PC-3 (cell line): ENCODE data around the gene MTCL1. TPM values are rescaled to one million over a fixed set of nuclear protein-coding genes. Genes with fewer than 3 reads are reported as not detected.

Source experiments
- ATAC-seq: fragments of 200-7000 bp; cut with Tn5 transposase; 2 replicates; pipeline ENCODE4 v1.9.1; 2020; ENCODE audit warnings: mild to moderate bottlenecking, moderate library complexity
- BruUV-seq: library from RNA; stranded (reverse); fragments of 400-500 nt; replicated peaks from 2 replicates; lab custom pipeline; 2021; lab: Mats Ljungman, UMichigan
- CTCF ChIA-PET: fragments of 300-600 bp; sonication (Branson Sonifier 250); formaldehyde crosslinking; loops from one replicate; lab custom pipeline; 2022; ENCODE audit warnings: antibody characterized with exemption; lab: Charles Lee
- POLR2A ChIA-PET: fragments of 300-600 bp; sonication (Branson Sonifier 250); formaldehyde crosslinking; loops from one replicate; lab custom pipeline; 2022; ENCODE audit warnings: antibody characterized with exemption; ENCODE audit not compliant: unreplicated experiment; lab: Charles Lee
- DNase-seq: peaks from one replicate; pipeline ENCODE4 v3.0.0-alpha.2; 2015
- H2AFZ ChIP-seq: fragments of 300-600 bp; sonication (generic); 2 replicates; pipeline ENCODE4 v1.6.0; 2016; ENCODE audit warnings: antibody characterized with exemption, low read length
- H3F3A ChIP-seq: fragments of 300-600 bp; sonication (generic); one replicate; pipeline ENCODE4 v1.6.0; 2017; ENCODE audit warnings: antibody characterized with exemption, low read length, control low read depth, mild to moderate bottlenecking; ENCODE audit not compliant: unreplicated experiment
- H3K27ac ChIP-seq: fragments of 300-600 bp; sonication (generic); 2 replicates; pipeline ENCODE4 v1.5.1; 2016; ENCODE audit warnings: mild to moderate bottlenecking, low read length
- H3K27me3 ChIP-seq: fragments of 300-600 bp; sonication (generic); 2 replicates; pipeline ENCODE4 v1.6.1; 2016; ENCODE audit warnings: low read length, mixed read lengths
- H3K36me3 ChIP-seq: fragments of 300-600 bp; sonication (generic); 2 replicates; pipeline ENCODE4 v1.6.1; 2016; ENCODE audit warnings: low read depth, mixed run types, low read length, mixed read lengths
- H3K4me1 ChIP-seq: fragments of 300-600 bp; sonication (generic); 2 replicates; pipeline ENCODE4 v1.5.1; 2016; ENCODE audit warnings: low read length; ENCODE audit not compliant: insufficient read depth
- H3K4me2 ChIP-seq: fragments of 300-600 bp; sonication (generic); 2 replicates; pipeline ENCODE4 v1.6.0; 2016; ENCODE audit warnings: low read length
- H3K4me3 ChIP-seq: fragments of 300-600 bp; sonication (generic); 2 replicates; pipeline ENCODE4 v1.5.1; 2016; ENCODE audit warnings: mild to moderate bottlenecking, low read length, mixed read lengths
- H3K79me2 ChIP-seq: fragments of 300-600 bp; sonication (generic); 2 replicates; pipeline ENCODE4 v1.6.1; 2017; ENCODE audit warnings: low read length, mixed read lengths
- H3K9ac ChIP-seq: fragments of 300-600 bp; sonication (generic); 2 replicates; pipeline ENCODE4 v1.6.0; 2016; ENCODE audit warnings: mild to moderate bottlenecking, low read length
- H3K9me2 ChIP-seq: fragments of 300-600 bp; sonication (generic); replicated peaks from 2 replicates; pipeline ENCODE4 v1.6.1; 2016; ENCODE audit warnings: mixed run types, low read length, mixed read lengths
- H3K9me3 ChIP-seq: fragments of 300-600 bp; sonication (generic); 2 replicates; pipeline ENCODE4 v1.6.1; 2016; ENCODE audit warnings: low read length, mixed read lengths
- H4K20me1 ChIP-seq: fragments of 300-600 bp; sonication (generic); 2 replicates; pipeline ENCODE4 v1.6.1; 2016; ENCODE audit warnings: low read length, mixed read lengths
- CTCF ChIP-seq: fragments of 300-600 bp; sonication (generic); conservative IDR thresholded peaks from 2 replicates; pipeline ENCODE4 v1.5.1; 2017; ENCODE audit warnings: antibody characterized with exemption, low read depth, mild to moderate bottlenecking, low read length
- EZH2 ChIP-seq: fragments of 300-600 bp; sonication (generic); IDR thresholded peaks from one replicate; pipeline ENCODE4 v1.6.1; 2017; ENCODE audit warnings: antibody characterized with exemption, mild to moderate bottlenecking, low read length; ENCODE audit not compliant: unreplicated experiment
- EZH2phosphoT487 ChIP-seq: fragments of 300-600 bp; sonication (generic); IDR thresholded peaks from 2 replicates; pipeline ENCODE4 v1.6.1; 2018; ENCODE audit warnings: mild to moderate bottlenecking, antibody characterized with exemption, low read length, borderline replicate concordance
- intact Hi-C: fragments of 100-400 bp; cut with micrococcal nuclease; formaldehyde crosslinking; loops from 2 replicates; pipeline ENCODE4 v1.9.0; 2023
- total RNA-seq: library from RNA; depleted of rRNA; stranded (reverse); fragments of >200 nt; gene quantifications from 2 replicates; pipeline ENCODE4 v1.2.3, GENCODE V29; 2014

Gene MTCL1
- total RNA-seq, 1 experiment from 2014 or later = 33.1 TPM

- Histone ChIP-seq H3K9me2 (no peaks in the 10 kb centered on the region), H3K27ac (no peak overlapping the region), H3K36me3 (no peaks in the 10 kb centered on the region), H3K4me1 (peaks cover 14% of the 10 kb centered on the region), H3K79me2 (no peaks in the 10 kb centered on the region), H3F3A (no peaks in the 10 kb centered on the region), H3K9me3 (no peaks in the 10 kb centered on the region), H3K9ac (no peak overlapping the region), H2AFZ (no peak overlapping the region), H3K27me3 (no peaks in the 10 kb centered on the region), H3K4me2 (no peak overlapping the region), H3K4me3 (no peak overlapping the region), H4K20me1 (no peaks in the 10 kb centered on the region)
- intact Hi-C loops = loop anchor here (10.0 kb wide), 1 partner anchor 488 kb away; no protein-coding TSS in a partner anchor
- CTCF ChIA-PET = no interaction called here
- TF ChIP-seq EZH2 (no peak), CTCF (no peak), EZH2phosphoT487 (no peak)
- BruUV-seq = no TSS peak
- ATAC-seq (no peak), DNase-seq (no peak)
- POLR2A ChIA-PET = no interaction called here
Measured at GRCh38 chr18:8657050-8657820, 48.1 kb upstream of the MTCL1 start.

GRCh38 chr18:8657873-8658470 is 47.4 kb upstream of the MTCL1 start:
- ATAC-seq = peak; percentile 27
- TF ChIP-seq EZH2phosphoT487 (no peak), CTCF (no peak), EZH2 (no peak)
- Histone ChIP-seq H3K36me3 (no peaks in the 10 kb centered on the region), H3K27me3 (no peaks in the 10 kb centered on the region), H3K4me3 (no peak overlapping the region), H3K79me2 (no peaks in the 10 kb centered on the region), H3K27ac (no peak overlapping the region), H4K20me1 (no peaks in the 10 kb centered on the region), H3K9me3 (no peaks in the 10 kb centered on the region), H2AFZ (no peak overlapping the region), H3K4me1 (peaks cover 14% of the 10 kb centered on the region), H3F3A (no peaks in the 10 kb centered on the region), H3K4me2 (no peak overlapping the region), H3K9ac (no peak overlapping the region), H3K9me2 (no peaks in the 10 kb centered on the region)
- CTCF ChIA-PET = no interaction called here
- DNase-seq = peak; percentile 62
- POLR2A ChIA-PET = no interaction called here
- intact Hi-C loops = loop anchor here (10.0 kb wide), 1 partner anchor 487 kb away; no protein-coding TSS in a partner anchor
- no TSS peak for BruUV-seq
